HEK293T (cell line): ENCODE measurements around the gene SMTNL2.

Experiments
- HDGF ChIP-seq: fragments of 450-650 bp; IDR thresholded peaks from 2 replicates; pipeline ENCODE4 v1.6.1; 2017; ENCODE audit warnings: antibody characterized with exemption, borderline replicate concordance
- SP1 ChIP-seq: fragments of 450-650 bp; IDR thresholded peaks from 2 replicates; pipeline ENCODE4 v1.6.1; 2017
- TF ChIP-seq, protein P1 (sequence below): fragments of 450-650 bp; IDR thresholded peaks from 2 replicates; pipeline ENCODE4 v1.6.1; 2016

- TF ChIP-seq, protein P1, sequence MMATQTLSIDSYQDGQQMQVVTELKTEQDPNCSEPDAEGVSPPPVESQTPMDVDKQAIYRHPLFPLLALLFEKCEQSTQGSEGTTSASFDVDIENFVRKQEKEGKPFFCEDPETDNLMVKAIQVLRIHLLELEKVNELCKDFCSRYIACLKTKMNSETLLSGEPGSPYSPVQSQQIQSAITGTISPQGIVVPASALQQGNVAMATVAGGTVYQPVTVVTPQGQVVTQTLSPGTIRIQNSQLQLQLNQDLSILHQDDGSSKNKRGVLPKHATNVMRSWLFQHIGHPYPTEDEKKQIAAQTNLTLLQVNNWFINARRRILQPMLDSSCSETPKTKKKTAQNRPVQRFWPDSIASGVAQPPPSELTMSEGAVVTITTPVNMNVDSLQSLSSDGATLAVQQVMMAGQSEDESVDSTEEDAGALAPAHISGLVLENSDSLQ = no peak
- TF ChIP-seq HDGF = no peak
- TF ChIP-seq SP1 = no peak
These were observed 14.6 kb downstream of the SMTNL2 start for GRCh38 chr17:4598776-4599504.
